Umbilical cord (tissue), 2 donors: ENCODE data around the gene SUPT20H. TPM values are rescaled to one million over a fixed set of nuclear protein-coding genes. Genes with fewer than 3 reads are reported as not detected.

Experiments used
- DNase-seq: peaks from one replicate; pipeline ENCODE4 v3.0.0-alpha.2; 2015; ENCODE audit warnings: low spot score
- total RNA-seq: library from RNA; depleted of rRNA; stranded (reverse); fragments of >200 nt; gene quantifications from one replicate; pipeline ENCODE4 v1.2.3, GENCODE V29; 2014; ENCODE audit warnings: low replicate concordance; ENCODE audit not compliant: insufficient read depth

SUPT20H gene
- total RNA-seq, 1 donor from 2014 or later: 77.0 TPM

GRCh38 chr13:37001921-37002250 is 57.6 kb downstream of the SUPT20H start:
- no peak for DNase-seq

- peak; percentile 92 for DNase-seq
These were observed 60.3 kb downstream of the SUPT20H start, which contains the start of gene ALG5 for GRCh38 chr13:36999054-36999714. Gene ALG5 (minus strand): TSS chr13:36999340. CDS start chr13:36999300, 40 bp downstream.

GRCh38 chr13:36998624-36999041 is 60.9 kb downstream of the SUPT20H start:
- no peak for DNase-seq

- no peak for DNase-seq
These were observed 61.6 kb downstream of the SUPT20H start for GRCh38 chr13:36997716-36998427.

- DNase-seq: no peak
These were observed 67.1 kb downstream of the SUPT20H start for GRCh38 chr13:36992362-36992761.

GRCh38 chr13:36986462-36987240 is 72.8 kb downstream of the SUPT20H start:
- no peak for DNase-seq

- DNase-seq: peak; percentile 69
These were observed 78.2 kb downstream of the SUPT20H start for GRCh38 chr13:36981156-36981743.

GRCh38 chr13:36979361-36980050 is 80.0 kb downstream of the SUPT20H start:
- DNase-seq: peak; percentile 56

- DNase-seq: no peak
These were observed 84.3 kb downstream of the SUPT20H start for GRCh38 chr13:36975172-36975571.

GRCh38 chr13:36973621-36974295 is 85.7 kb downstream of the SUPT20H start:
- no peak for DNase-seq

- DNase-seq: no peak
These were observed 86.5 kb downstream of the SUPT20H start for GRCh38 chr13:36973009-36973408.

- no peak for DNase-seq
These were observed 93.1 kb downstream of the SUPT20H start for GRCh38 chr13:36966404-36966803.

GRCh38 chr13:36965767-36966166 is 93.7 kb downstream of the SUPT20H start:
- no peak for DNase-seq

GRCh38 chr13:36959456-36960116 is 99.9 kb downstream of the SUPT20H start:
- no peak for DNase-seq

Other genes with a start within 250 kb of the SUPT20H start
- gene RFXAP, start 240.5 kb downstream of the SUPT20H start, total RNA-seq: 0.96 TPM
- 27.0 TPM for gene SMAD9, start 139.4 kb downstream of the SUPT20H start, total RNA-seq
- gene ALG5, start 60.3 kb downstream of the SUPT20H start, total RNA-seq: 19.5 TPM
- gene EXOSC8, start 58.9 kb downstream of the SUPT20H start, total RNA-seq: 19.3 TPM
- gene CSNK1A1L, start 46.0 kb upstream of the SUPT20H start, total RNA-seq: 5.8 TPM